OCI-LY3 (cell line): ENCODE measurements around the gene ZSWIM8.
"Not testable (repeated sequence)": the region's sequence is repeated elsewhere in the genome, so short reads cannot be mapped to it uniquely, and the experiment has no call there.

ENCODE experiments used
- H2AFZ ChIP-seq: fragments of 200-600, 300-600 bp; shearing (Covaris generic); 2 replicates; pipeline ENCODE4 v1.6.0; 2014; ENCODE audit warnings: antibody characterized with exemption, low read depth, low read length
- H3K27ac ChIP-seq: fragments of 200-600, 300-600 bp; sonication (generic); 2 replicates; pipeline ENCODE4 v1.5.1; 2014; ENCODE audit warnings: mild to moderate bottlenecking, low read length, moderate library complexity, mixed read lengths
- H3K27me3 ChIP-seq: fragments of 200-600, 300-600 bp; sonication (generic); 2 replicates; pipeline ENCODE4 v1.6.1; 2014; ENCODE audit warnings: low read depth, low read length, mixed read lengths
- H3K36me3 ChIP-seq: fragments of 200-600, 300-600 bp; sonication (generic); replicated peaks from 2 replicates; pipeline ENCODE3; 2014; ENCODE audit warnings: low read depth, low read length, mixed read lengths
- H3K4me1 ChIP-seq: fragments of 300-600, 200-600 bp; sonication (generic); 2 replicates; pipeline ENCODE4 v1.6.1; 2014; ENCODE audit warnings: low read length, mixed read lengths
- H3K4me2 ChIP-seq: fragments of 200-600, 300-600 bp; sonication (generic); 2 replicates; pipeline ENCODE4 v1.6.1; 2014; ENCODE audit warnings: low read length, mixed read lengths
- H3K4me3 ChIP-seq: fragments of 300-600, 200-600 bp; sonication (generic); 2 replicates; pipeline ENCODE4 v1.5.1; 2014; ENCODE audit warnings: antibody characterized with exemption, mild to moderate bottlenecking, low read length, moderate library complexity
- H3K79me2 ChIP-seq: fragments of 300-600, 200-600 bp; shearing (Covaris generic); 2 replicates; pipeline ENCODE4 v1.6.1; 2014; ENCODE audit warnings: mild to moderate bottlenecking, low read length, mixed read lengths
- H3K9ac ChIP-seq: fragments of 300-600, 200-600 bp; shearing (Covaris generic); 2 replicates; pipeline ENCODE4 v1.6.0; 2014; ENCODE audit warnings: mild to moderate bottlenecking, low read length, moderate library complexity
- H3K9me3 ChIP-seq: fragments of 200-600, 300-600 bp; shearing (Covaris generic); 2 replicates; pipeline ENCODE4 v1.6.1; 2014; ENCODE audit warnings: low read length, mixed read lengths; ENCODE audit not compliant: insufficient read depth
- H4K20me1 ChIP-seq: fragments of 200-600, 300-600 bp; sonication (generic); 2 replicates; pipeline ENCODE4 v1.6.1; 2016; ENCODE audit warnings: low read length, mixed read lengths; ENCODE audit not compliant: insufficient read depth
- CTCF ChIP-seq: fragments of 200-600, 300-600 bp; sonication (generic); IDR thresholded peaks from 2 replicates; pipeline ENCODE4 v1.5.1; 2014; ENCODE audit warnings: antibody characterized with exemption, low read length, low read depth
- EZH2phosphoT487 ChIP-seq: fragments of 200-600 bp; shearing (Covaris generic); IDR thresholded peaks from 2 replicates; pipeline ENCODE4 v1.6.1; 2018; ENCODE audit warnings: antibody characterized with exemption, mixed run types, low read depth

Gene ZSWIM8

GRCh38 chr10:73824146-73824725 is 38.8 kb downstream of the ZSWIM8 start:
- no peak for TF ChIP-seq CTCF
- TF ChIP-seq EZH2phosphoT487, result no peak
- Histone ChIP-seq H3K36me3 (no peaks in the 10 kb centered on the region), H3K27me3 (no peaks in the 10 kb centered on the region), H2AFZ (no peak overlapping the region), H3K9ac (no peak overlapping the region), H3K4me2 (no peak overlapping the region), H3K79me2 (no peaks in the 10 kb centered on the region), H3K4me3 (no peak overlapping the region), H4K20me1 (no peaks in the 10 kb centered on the region), H3K4me1 (no peaks in the 10 kb centered on the region), H3K27ac (no peak overlapping the region), H3K9me3 (no peaks in the 10 kb centered on the region)

- no peak overlapping the region for H3K27ac ChIP-seq
- H4K20me1 ChIP-seq, result no peaks in the 10 kb centered on the region
- H3K36me3 ChIP-seq, result no peaks in the 10 kb centered on the region
- TF ChIP-seq EZH2phosphoT487, result no peak
- no peak for TF ChIP-seq CTCF
- H3K27me3 ChIP-seq, result no peaks in the 10 kb centered on the region
- H3K4me1 ChIP-seq, result no peaks in the 10 kb centered on the region
- no peak overlapping the region for H3K4me2 ChIP-seq
- no peak overlapping the region for H2AFZ ChIP-seq
- no peaks in the 10 kb centered on the region for H3K9me3 ChIP-seq
- no peak overlapping the region for H3K9ac ChIP-seq
- no peak overlapping the region for H3K4me3 ChIP-seq
- H3K79me2 ChIP-seq, result no peaks in the 10 kb centered on the region
Measured at GRCh38 chr10:73827346-73828089, 42.1 kb downstream of the ZSWIM8 start.

- Histone ChIP-seq H3K27me3 (no peaks in the 10 kb centered on the region), H3K4me3 (no peak overlapping the region), H3K27ac (no peak overlapping the region), H2AFZ (no peak overlapping the region), H3K4me2 (no peak overlapping the region), H3K9me3 (no peaks in the 10 kb centered on the region), H3K9ac (no peak overlapping the region), H3K36me3 (no peaks in the 10 kb centered on the region), H3K79me2 (no peaks in the 10 kb centered on the region), H3K4me1 (no peaks in the 10 kb centered on the region), H4K20me1 (no peaks in the 10 kb centered on the region)
- TF ChIP-seq CTCF, result no peak
- TF ChIP-seq EZH2phosphoT487, result no peak
Measured at GRCh38 chr10:73828161-73828560, 42.8 kb downstream of the ZSWIM8 start.

GRCh38 chr10:73829090-73829489 is 43.7 kb downstream of the ZSWIM8 start:
- not testable (repeated sequence) for H3K79me2 ChIP-seq

More at GRCh38 chr10:73829090-73829489, 43.7 kb downstream of the ZSWIM8 start:
- not testable (repeated sequence) for H3K9me3 ChIP-seq, H3K27ac ChIP-seq, H3K4me1 ChIP-seq, H3K36me3 ChIP-seq, H3K4me2 ChIP-seq, H4K20me1 ChIP-seq, H3K27me3 ChIP-seq, H2AFZ ChIP-seq, H3K4me3 ChIP-seq, H3K9ac ChIP-seq
